Endothelial cell of umbilical vein (primary cell): ENCODE data around the gene PLXDC2. TPM values are rescaled to one million over a fixed set of nuclear protein-coding genes. Genes with fewer than 3 reads are reported as not detected.

Experiments
- BruUV-seq: library from RNA; stranded (reverse); fragments of 400-500 nt; replicated peaks from 2 replicates; lab custom pipeline; 2021; lab: Mats Ljungman, UMichigan
- CTCF ChIA-PET: fragments of 300-600, 350-600 bp; sonication (Branson Sonifier 250); formaldehyde crosslinking; loops from one replicate; lab custom pipeline; 2021; ENCODE audit warnings: antibody characterized with exemption, inconsistent platforms; lab: Charles Lee
- POLR2A ChIA-PET: fragments of 300-600, 350-600 bp; sonication (Branson Sonifier 250); formaldehyde crosslinking; loops from one replicate; lab custom pipeline; 2021; ENCODE audit warnings: antibody characterized with exemption, inconsistent platforms; lab: Charles Lee
- DNase-seq: peaks from one replicate; pipeline ENCODE4 v3.0.0-alpha.2; 2011; ENCODE audit warnings: low read depth, low spot score
- FAIRE-seq: peaks from 2 replicates; lab custom pipeline; 2011; peaks lifted over from hg19 to GRCh38; lab: Jason Lieb, UNC
- H2AFZ ChIP-seq: 2 replicates; pipeline ENCODE4 v1.6.0; 2012; ENCODE audit warnings: low read depth, low read length, control low read depth, inconsistent platforms
- H3K27ac ChIP-seq: 2 replicates; pipeline ENCODE4 v1.5.1; 2011; ENCODE audit warnings: low read depth, mild to moderate bottlenecking, control low read depth, low read length, moderate library complexity; ENCODE audit not compliant: insufficient read depth
- H3K27me3 ChIP-seq, 2 experiments: 2 replicates each; pipeline versions ENCODE4 v1.6.0 to v1.6.1; 2011; ENCODE audit warnings: low read length in 2 of 2, mixed read lengths in 1 of 2; ENCODE audit not compliant: control insufficient read depth in 2 of 2, insufficient read depth in 2 of 2
- H3K36me3 ChIP-seq, 2 experiments: 2 replicates in 1 of 2; 3 replicates in 1 of 2; pipeline ENCODE4 v1.5.1; 2011; ENCODE audit warnings: low read length in 2 of 2, mild to moderate bottlenecking in 1 of 2, moderate library complexity in 1 of 2; ENCODE audit not compliant: control insufficient read depth in 2 of 2, insufficient read depth in 2 of 2; ENCODE audit errors: extremely low read depth in 1 of 2
- H3K4me1 ChIP-seq: 3 replicates; pipeline ENCODE4 v1.5.1; 2011; ENCODE audit warnings: mild to moderate bottlenecking, low read length; ENCODE audit not compliant: control insufficient read depth, insufficient read depth; ENCODE audit errors: extremely low read depth
- H3K4me2 ChIP-seq: 2 replicates; pipeline ENCODE4 v1.6.1; 2011; ENCODE audit warnings: low read length, control low read depth, mixed read lengths; ENCODE audit not compliant: insufficient read depth
- H3K4me3 ChIP-seq, 3 experiments: fragments of 200-600 bp in 1 of 3; sonication (generic), shearing (Covaris generic) in 1 of 3; replicated peaks in 1 of 3; 2 replicates each; pipeline ENCODE4 v1.5.1; 2011 to 2016; ENCODE audit warnings: control low read depth in 3 of 3, low read length in 3 of 3, mild to moderate bottlenecking in 2 of 3, inconsistent platforms in 1 of 3, low read depth in 1 of 3, moderate library complexity in 1 of 3; ENCODE audit not compliant: insufficient read depth in 1 of 3
- H3K79me2 ChIP-seq: 2 replicates; pipeline ENCODE4 v1.6.0; 2012; ENCODE audit warnings: low read length, inconsistent platforms; ENCODE audit not compliant: control insufficient read depth, insufficient read depth
- H3K9ac ChIP-seq: replicated peaks from 2 replicates; pipeline ENCODE3; 2011; ENCODE audit warnings: low read length, control low read depth; ENCODE audit not compliant: insufficient read depth; ENCODE audit errors: extremely low read depth
- H3K9me1 ChIP-seq: replicated peaks from 3 replicates; pipeline ENCODE4 v1.6.0; 2011; ENCODE audit warnings: mild to moderate bottlenecking, low read length; ENCODE audit not compliant: control insufficient read depth, insufficient read depth; ENCODE audit errors: extremely low read depth
- H3K9me3 ChIP-seq: replicated peaks from 2 replicates; pipeline ENCODE4 v1.5.1; 2012; ENCODE audit warnings: low read length, inconsistent platforms; ENCODE audit not compliant: control insufficient read depth, insufficient read depth
- H4K20me1 ChIP-seq: replicated peaks from 2 replicates; pipeline ENCODE3; 2011; ENCODE audit warnings: mild to moderate bottlenecking, low read length; ENCODE audit not compliant: control insufficient read depth, insufficient read depth; ENCODE audit errors: extremely low read depth
- EZH2 ChIP-seq: IDR thresholded peaks from 2 replicates; pipeline ENCODE4 v1.6.1; 2012; ENCODE audit warnings: borderline replicate concordance, low read depth, mild to moderate bottlenecking, moderate library complexity, low read length, inconsistent platforms; ENCODE audit not compliant: severe bottlenecking
- FOS ChIP-seq: IDR thresholded peaks from 2 replicates; pipeline ENCODE4 v1.6.1; 2011; ENCODE audit warnings: mild to moderate bottlenecking, low read length, moderate library complexity, borderline replicate concordance; ENCODE audit not compliant: insufficient read depth
- GATA2 ChIP-seq: IDR thresholded peaks from 2 replicates; pipeline ENCODE4 v1.7.0; 2011; ENCODE audit warnings: low read depth, mild to moderate bottlenecking, moderate library complexity, mixed read lengths, low read length; ENCODE audit not compliant: insufficient read length, insufficient read depth
- JUN ChIP-seq: IDR thresholded peaks from 2 replicates; pipeline ENCODE4 v1.6.1; 2011; ENCODE audit warnings: borderline replicate concordance, low read depth; ENCODE audit not compliant: insufficient read length, insufficient read depth
- MYC ChIP-seq: IDR thresholded peaks from one replicate; pipeline ENCODE4 v1.6.1; 2011; ENCODE audit warnings: mild to moderate bottlenecking, low read depth, low read length
- POLR2A ChIP-seq: IDR thresholded peaks from 2 replicates; pipeline ENCODE4 v1.6.1; 2012; ENCODE audit warnings: low read depth, mild to moderate bottlenecking, control low read depth, low read length
- POLR2AphosphoS5 ChIP-seq: IDR thresholded peaks from 2 replicates; pipeline ENCODE4 v1.6.1; 2012; ENCODE audit warnings: low read depth, mild to moderate bottlenecking, control low read depth, low read length, moderate library complexity; ENCODE audit not compliant: insufficient read depth
- dilution Hi-C: fragments of 300-500 bp; cut with MboI; formaldehyde crosslinking; loops from one replicate; pipeline ENCODE4 v1.15.0; 2019; ENCODE audit warnings: low sequenced_read_pairs; ENCODE audit not compliant: extremely low pct_ligation_motif_present
- intact Hi-C: fragments of 100-400 bp; cut with micrococcal nuclease; formaldehyde crosslinking; loops from one replicate; pipeline ENCODE4 v1.10.0; 2022
- polyA plus RNA-seq, 4 experiments: library from polyadenylated mRNA; depleted of rRNA in 3 of 4; stranded (reverse) in 3 of 4; unstranded in 1 of 4; fragments of >200 nt; gene quantifications; 2 replicates each; pipeline versions ENCODE4 v1.2.1 to v1.2.3, GENCODE V29; 2011 to 2012; ENCODE audit warnings: missing spikeins in 1 of 4
- total RNA-seq: library from RNA; stranded (reverse); gene quantifications from 2 replicates; pipeline ENCODE4 v1.2.3, GENCODE V29; 2021
- TF ChIP-seq, protein P1 (sequence below), 2 donors: IDR thresholded peaks; 1 replicate in 1 of 2; 2 replicates in 1 of 2; pipeline ENCODE4 v1.5.1; 2011; ENCODE audit warnings: low read length in 2 of 2, mild to moderate bottlenecking in 2 of 2, moderate library complexity in 2 of 2, control low read depth in 1 of 2, inconsistent platforms in 1 of 2, low read depth in 1 of 2; ENCODE audit not compliant: insufficient read depth in 1 of 2; ENCODE audit errors: extremely low read depth in 1 of 2
- TF ChIP-seq, protein P2 (sequence below): IDR thresholded peaks from 2 replicates; pipeline ENCODE4 v1.6.1; 2011; ENCODE audit not compliant: insufficient read depth, insufficient read length

The PLXDC2 gene
- total and polyA plus RNA-seq, 2 donors (not counting 3 experiments of a cell fraction or from before 2014, with no cell fraction given): 0.32 to 1.2 TPM

- no TSS peak for BruUV-seq
- CTCF ChIA-PET: no interaction called here
- no peak overlapping the region for H3K27ac ChIP-seq
- H3K27me3 ChIP-seq: no peaks in the 10 kb centered on the region
- H3K9me3 ChIP-seq: no peaks in the 10 kb centered on the region
- no peak overlapping the region for H2AFZ ChIP-seq
- H3K4me2 ChIP-seq: no peak overlapping the region
- H3K4me1 ChIP-seq: no peaks in the 10 kb centered on the region
- no peak overlapping the region for H3K4me3 ChIP-seq
- no peak for FAIRE-seq
- H3K9ac ChIP-seq: no peak overlapping the region
- no peaks in the 10 kb centered on the region for H3K9me1 ChIP-seq
- TF ChIP-seq, protein P1, sequence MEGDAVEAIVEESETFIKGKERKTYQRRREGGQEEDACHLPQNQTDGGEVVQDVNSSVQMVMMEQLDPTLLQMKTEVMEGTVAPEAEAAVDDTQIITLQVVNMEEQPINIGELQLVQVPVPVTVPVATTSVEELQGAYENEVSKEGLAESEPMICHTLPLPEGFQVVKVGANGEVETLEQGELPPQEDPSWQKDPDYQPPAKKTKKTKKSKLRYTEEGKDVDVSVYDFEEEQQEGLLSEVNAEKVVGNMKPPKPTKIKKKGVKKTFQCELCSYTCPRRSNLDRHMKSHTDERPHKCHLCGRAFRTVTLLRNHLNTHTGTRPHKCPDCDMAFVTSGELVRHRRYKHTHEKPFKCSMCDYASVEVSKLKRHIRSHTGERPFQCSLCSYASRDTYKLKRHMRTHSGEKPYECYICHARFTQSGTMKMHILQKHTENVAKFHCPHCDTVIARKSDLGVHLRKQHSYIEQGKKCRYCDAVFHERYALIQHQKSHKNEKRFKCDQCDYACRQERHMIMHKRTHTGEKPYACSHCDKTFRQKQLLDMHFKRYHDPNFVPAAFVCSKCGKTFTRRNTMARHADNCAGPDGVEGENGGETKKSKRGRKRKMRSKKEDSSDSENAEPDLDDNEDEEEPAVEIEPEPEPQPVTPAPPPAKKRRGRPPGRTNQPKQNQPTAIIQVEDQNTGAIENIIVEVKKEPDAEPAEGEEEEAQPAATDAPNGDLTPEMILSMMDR (IDR thresholded peaks at IDR 0.05; ENCODE audit: extremely low read depth in 1 of 2, insufficient read depth in 1 of 2, low read depth in 1 of 2, low read length in 2 of 2): no peak
- TF ChIP-seq JUN: no peak
- TF ChIP-seq, protein P2, sequence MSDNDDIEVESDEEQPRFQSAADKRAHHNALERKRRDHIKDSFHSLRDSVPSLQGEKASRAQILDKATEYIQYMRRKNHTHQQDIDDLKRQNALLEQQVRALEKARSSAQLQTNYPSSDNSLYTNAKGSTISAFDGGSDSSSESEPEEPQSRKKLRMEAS: no peak
- intact Hi-C loops (no loop called here), dilution Hi-C loops (no loop called here)
- no peaks in the 10 kb centered on the region for H4K20me1 ChIP-seq
- no peak for DNase-seq
- H3K36me3 ChIP-seq: no peaks in the 10 kb centered on the region
- H3K79me2 ChIP-seq: no peaks in the 10 kb centered on the region
- POLR2A ChIA-PET: no interaction called here
Measured at GRCh38 chr10:20146004-20146403, 329.8 kb downstream of the PLXDC2 start.

GRCh38 chr10:20147684-20148083 is 331.5 kb downstream of the PLXDC2 start:
- DNase-seq (no peak), FAIRE-seq (no peak)
- dilution Hi-C loops (no loop called here), intact Hi-C loops (no loop called here)
- no peak overlapping the region for H2AFZ ChIP-seq
- no peaks in the 10 kb centered on the region for H4K20me1 ChIP-seq
- H3K9me3 ChIP-seq: no peaks in the 10 kb centered on the region
- CTCF ChIA-PET: no interaction called here
- H3K4me2 ChIP-seq: no peak overlapping the region
- no TSS peak for BruUV-seq
- no peaks in the 10 kb centered on the region for H3K4me1 ChIP-seq
- no peaks in the 10 kb centered on the region for H3K36me3 ChIP-seq
- H3K9me1 ChIP-seq: no peaks in the 10 kb centered on the region
- no peak for TF ChIP-seq FOS
- no peak for TF ChIP-seq POLR2A
- TF ChIP-seq, protein P1 (IDR thresholded peaks at IDR 0.05; ENCODE audit: extremely low read depth in 1 of 2, insufficient read depth in 1 of 2, low read depth in 1 of 2, low read length in 2 of 2): no peak
- no peak for TF ChIP-seq GATA2
- no peak for TF ChIP-seq JUN
- TF ChIP-seq POLR2AphosphoS5: no peak
- TF ChIP-seq, protein P2: no peak
- no peak for TF ChIP-seq EZH2
- TF ChIP-seq MYC: no peak
- no peak overlapping the region for H3K9ac ChIP-seq
- no peaks in the 10 kb centered on the region for H3K79me2 ChIP-seq
- no peaks in the 10 kb centered on the region for H3K27me3 ChIP-seq
- no peak overlapping the region for H3K4me3 ChIP-seq
- POLR2A ChIA-PET: no interaction called here
- no peak overlapping the region for H3K27ac ChIP-seq
